SU-DHL-6 (cell line): ENCODE measurements around the gene ZNF565.

Experiments used
- CTCF ChIP-seq: fragments of 200-600 bp; sonication (generic); IDR thresholded peaks from one replicate; pipeline ENCODE4 v1.5.1; 2017; ENCODE audit warnings: antibody characterized with exemption, mild to moderate bottlenecking, low read length, moderate library complexity; ENCODE audit not compliant: insufficient read depth, poor library complexity, severe bottlenecking
- EZH2phosphoT487 ChIP-seq: fragments of 200-600 bp; sonication (generic), shearing (Covaris generic); conservative IDR thresholded peaks from 2 replicates; pipeline ENCODE4 v1.6.1; 2018; ENCODE audit warnings: mild to moderate bottlenecking, antibody characterized with exemption, low read length, moderate library complexity, mixed read lengths

- TF ChIP-seq CTCF (no peak), EZH2phosphoT487 (no peak)
These were observed 50.7 kb downstream of the ZNF565 start for GRCh38 chr19:36163813-36164212.
